HCT116 (cell line): Measurements from ENCODE around the gene TBX4. TPM values are rescaled to one million over a fixed set of nuclear protein-coding genes. Genes with fewer than 3 reads are reported as not detected.
"Not testable (repeated sequence)": the region's sequence is repeated elsewhere in the genome, so short reads cannot be mapped to it uniquely, and the experiment has no call there.

Source experiments
- ATAC-seq: fragments of 200-7000 bp; cut with Tn5 transposase; 2 replicates; pipeline ENCODE4 v1.9.1; 2020; ENCODE audit warnings: mild to moderate bottlenecking, moderate library complexity
- BruUV-seq: library from RNA; stranded (reverse); fragments of 400-500 nt; replicated peaks from 2 replicates; lab custom pipeline; 2021; lab: Mats Ljungman, UMichigan
- CTCF ChIA-PET: fragments of 300-600 bp; sonication (Branson Sonifier 250); formaldehyde crosslinking; loops from one replicate; lab custom pipeline; 2021; ENCODE audit warnings: antibody characterized with exemption; lab: Charles Lee
- POLR2A ChIA-PET: fragments of 300-600, 350-600 bp; sonication (Branson Sonifier 250); formaldehyde crosslinking; loops from one replicate; lab custom pipeline; 2021; ENCODE audit warnings: antibody characterized with exemption; lab: Charles Lee
- RAD21 ChIA-PET, 2 experiments: fragments of 300-600 bp; sonication (Branson Sonifier 250); formaldehyde crosslinking; loops; one replicate each; lab custom pipeline; 2023; ENCODE audit warnings: low total read pairs in 2 of 2; ENCODE audit not compliant: uncharacterized antibody in 2 of 2, unreplicated experiment in 2 of 2, low non-redundant PET in 1 of 2; lab: Charles Lee
- DNase-seq: peaks from one replicate; pipeline ENCODE4 v3.0.0-alpha.2; 2010; ENCODE audit warnings: low read depth, low spot score
- H2AFZ ChIP-seq: fragments of 200-600 bp; shearing (Covaris generic), sonication (generic); 2 replicates; pipeline ENCODE4 v1.6.1; 2017; ENCODE audit warnings: low read depth, mixed run types, mixed read lengths, antibody characterized with exemption, low read length; ENCODE audit not compliant: poor library complexity, severe bottlenecking
- H3K27ac ChIP-seq: 2 replicates; pipeline ENCODE4 v1.5.1; 2012; ENCODE audit warnings: low read depth, low read length
- H3K27me3 ChIP-seq: fragments of 200-600 bp; sonication (generic); 2 replicates; pipeline ENCODE4 v1.6.1; 2016; ENCODE audit warnings: mixed run types, low read length, mixed read lengths; ENCODE audit not compliant: insufficient read depth
- H3K36me3 ChIP-seq, 2 experiments: fragments of 200-500 bp in 1 of 2; fragments of 200-600 bp in 1 of 2; sonication (Bioruptor generic) in 1 of 2; sonication (generic) in 1 of 2; 2 replicates each; pipeline versions ENCODE4 v1.5.1 to v1.6.1; 2014 to 2016; ENCODE audit warnings: low read length in 2 of 2, inconsistent platforms in 1 of 2, mixed read lengths in 1 of 2, mixed run types in 1 of 2; ENCODE audit not compliant: insufficient read depth in 2 of 2, control insufficient read depth in 1 of 2
- H3K4me1 ChIP-seq, 2 experiments: fragments of 200-600 bp in 1 of 2; sonication (generic) in 1 of 2; 2 replicates each; pipeline versions ENCODE4 v1.5.1 to v1.6.1; 2012 to 2017; ENCODE audit warnings: low read length in 2 of 2, inconsistent platforms in 1 of 2, mild to moderate bottlenecking in 1 of 2, mixed read lengths in 1 of 2, mixed run types in 1 of 2, moderate library complexity in 1 of 2; ENCODE audit not compliant: insufficient read depth in 2 of 2, control insufficient read depth in 1 of 2
- H3K4me2 ChIP-seq: fragments of 200-600 bp; sonication (generic); 2 replicates; pipeline ENCODE4 v1.6.1; 2017; ENCODE audit warnings: mixed run types, low read length, mixed read lengths
- H3K4me3 ChIP-seq, 2 experiments: fragments of 200-600 bp in 1 of 2; sonication (generic) in 1 of 2; replicated peaks in 1 of 2; 2 replicates each; pipeline ENCODE4 v1.5.1; 2011 to 2016; ENCODE audit warnings: low read length in 2 of 2, control low read depth in 1 of 2, low read depth in 1 of 2, mild to moderate bottlenecking in 1 of 2, mixed read lengths in 1 of 2, mixed run types in 1 of 2
- H3K79me2 ChIP-seq: fragments of 200-600 bp; sonication (generic); 2 replicates; pipeline ENCODE4 v1.6.1; 2017; ENCODE audit warnings: mild to moderate bottlenecking, mixed run types, low read length, moderate library complexity, mixed read lengths; ENCODE audit not compliant: insufficient read depth
- H3K9ac ChIP-seq: fragments of 200-600 bp; sonication (generic); 2 replicates; pipeline ENCODE4 v1.6.1; 2016; ENCODE audit warnings: low read length, mixed read lengths
- H3K9me2 ChIP-seq: fragments of 200-600 bp; sonication (generic), shearing (Covaris generic); 2 replicates; pipeline ENCODE4 v1.6.1; 2017; ENCODE audit warnings: mixed run types, mild to moderate bottlenecking, moderate library complexity; ENCODE audit not compliant: insufficient read depth
- H3K9me3 ChIP-seq, 2 experiments: fragments of 200-500 bp in 1 of 2; fragments of 200-600 bp in 1 of 2; sonication (Bioruptor generic) in 1 of 2; sonication (generic) in 1 of 2; 2 replicates each; pipeline ENCODE4 v1.6.1; 2014 to 2017; ENCODE audit warnings: low read length in 2 of 2, mixed read lengths in 2 of 2, inconsistent platforms in 1 of 2, low read depth in 1 of 2, mild to moderate bottlenecking in 1 of 2, mixed run types in 1 of 2, moderate library complexity in 1 of 2; ENCODE audit not compliant: control insufficient read depth in 1 of 2, insufficient read depth in 1 of 2
- H4K20me1 ChIP-seq: fragments of 200-600 bp; sonication (generic), shearing (Covaris generic); 2 replicates; pipeline ENCODE4 v1.6.1; 2017; ENCODE audit warnings: mixed run types, mild to moderate bottlenecking, moderate library complexity; ENCODE audit not compliant: insufficient read depth
- CBX3 ChIP-seq: IDR thresholded peaks from 2 replicates; pipeline ENCODE4 v1.6.1; 2012; ENCODE audit warnings: low read depth
- EZH2phosphoT487 ChIP-seq: fragments of 200-600 bp; IDR thresholded peaks from 2 replicates; pipeline ENCODE4 v1.6.1; 2018; ENCODE audit warnings: antibody characterized with exemption, borderline replicate concordance
- JUND ChIP-seq: IDR thresholded peaks from 2 replicates; pipeline ENCODE4 v1.6.1; 2012
- SIN3A ChIP-seq: IDR thresholded peaks from 2 replicates; pipeline ENCODE4 v1.6.1; 2012; ENCODE audit warnings: low read depth
- SRF ChIP-seq: IDR thresholded peaks from 2 replicates; pipeline ENCODE4 v1.6.1; 2012; ENCODE audit warnings: low read depth
- intact Hi-C: fragments of 100-400 bp; cut with micrococcal nuclease; formaldehyde crosslinking; loops from 2 replicates; pipeline ENCODE4 v1.10.0; 2022
- total RNA-seq: library from RNA; stranded (reverse); gene quantifications from one replicate; pipeline ENCODE4 v1.2.1, GENCODE V29; 2021; ENCODE audit not compliant: unreplicated experiment
- TF ChIP-seq, protein P1 (sequence below): IDR thresholded peaks from 2 replicates; pipeline ENCODE4 v1.6.1; 2011; ENCODE audit warnings: mild to moderate bottlenecking, low read length, moderate library complexity; ENCODE audit not compliant: insufficient replicate concordance; ENCODE audit errors: extremely low read depth
- TF ChIP-seq, protein P2 (sequence below): IDR thresholded peaks from 2 replicates; pipeline ENCODE4 v1.6.1; 2012
- TF ChIP-seq, protein P3 (sequence below), 3 experiments: fragments of 200-600 bp in 1 of 3; sonication (generic) in 1 of 3; IDR thresholded peaks in 2 of 3; conservative IDR thresholded peaks in 1 of 3; 2 replicates each; pipeline ENCODE4 v1.5.1; 2012 to 2017; ENCODE audit warnings: low read depth in 2 of 3, low read length in 2 of 3, antibody characterized with exemption in 1 of 3, borderline replicate concordance in 1 of 3, control low read depth in 1 of 3, mild to moderate bottlenecking in 1 of 3, mixed read lengths in 1 of 3, mixed run types in 1 of 3, moderate library complexity in 1 of 3; ENCODE audit not compliant: insufficient read depth in 1 of 3

Gene TBX4
- total RNA-seq, 1 experiment from 2014 or later: 0.27 TPM

DNA sequence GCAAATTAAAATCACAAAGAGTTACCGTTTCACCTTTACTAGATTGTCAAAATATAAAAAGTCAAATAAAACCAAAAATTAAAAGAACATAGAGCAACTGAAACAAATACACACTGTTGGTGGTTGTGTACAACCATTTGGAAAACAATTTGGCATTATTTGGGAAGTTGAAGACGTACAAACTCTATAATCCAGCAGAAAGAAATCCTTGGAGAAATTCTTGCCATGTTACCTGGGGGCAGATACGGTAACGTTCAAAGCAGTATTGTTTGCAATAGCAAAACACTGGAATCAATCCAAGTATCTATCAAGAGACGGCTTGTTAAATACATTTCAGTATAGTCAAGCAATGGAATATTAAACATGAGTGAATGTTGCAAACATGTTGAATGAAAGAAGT lies 56.7 kb downstream of the TBX4 start:
- DNase-seq: no peak
- ChIA-PET POLR2A (interaction anchor here (2.3 kb wide), 1 partner anchor 13 kb away, joined by 10 read pairs; no protein-coding TSS in a partner anchor), CTCF (no interaction called here), RAD21 (no interaction called here)
- no peaks in the 10 kb centered on the region for H4K20me1 ChIP-seq
- TF ChIP-seq SIN3A (no peak), SRF (no peak), EZH2phosphoT487 (no peak), CBX3 (no peak), JUND (no peak)
- TF ChIP-seq, protein P1, sequence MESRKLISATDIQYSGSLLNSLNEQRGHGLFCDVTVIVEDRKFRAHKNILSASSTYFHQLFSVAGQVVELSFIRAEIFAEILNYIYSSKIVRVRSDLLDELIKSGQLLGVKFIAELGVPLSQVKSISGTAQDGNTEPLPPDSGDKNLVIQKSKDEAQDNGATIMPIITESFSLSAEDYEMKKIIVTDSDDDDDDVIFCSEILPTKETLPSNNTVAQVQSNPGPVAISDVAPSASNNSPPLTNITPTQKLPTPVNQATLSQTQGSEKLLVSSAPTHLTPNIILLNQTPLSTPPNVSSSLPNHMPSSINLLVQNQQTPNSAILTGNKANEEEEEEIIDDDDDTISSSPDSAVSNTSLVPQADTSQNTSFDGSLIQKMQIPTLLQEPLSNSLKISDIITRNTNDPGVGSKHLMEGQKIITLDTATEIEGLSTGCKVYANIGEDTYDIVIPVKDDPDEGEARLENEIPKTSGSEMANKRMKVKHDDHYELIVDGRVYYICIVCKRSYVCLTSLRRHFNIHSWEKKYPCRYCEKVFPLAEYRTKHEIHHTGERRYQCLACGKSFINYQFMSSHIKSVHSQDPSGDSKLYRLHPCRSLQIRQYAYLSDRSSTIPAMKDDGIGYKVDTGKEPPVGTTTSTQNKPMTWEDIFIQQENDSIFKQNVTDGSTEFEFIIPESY: no peak
- TF ChIP-seq, protein P2, sequence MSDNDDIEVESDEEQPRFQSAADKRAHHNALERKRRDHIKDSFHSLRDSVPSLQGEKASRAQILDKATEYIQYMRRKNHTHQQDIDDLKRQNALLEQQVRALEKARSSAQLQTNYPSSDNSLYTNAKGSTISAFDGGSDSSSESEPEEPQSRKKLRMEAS: no peak
- TF ChIP-seq, protein P3, sequence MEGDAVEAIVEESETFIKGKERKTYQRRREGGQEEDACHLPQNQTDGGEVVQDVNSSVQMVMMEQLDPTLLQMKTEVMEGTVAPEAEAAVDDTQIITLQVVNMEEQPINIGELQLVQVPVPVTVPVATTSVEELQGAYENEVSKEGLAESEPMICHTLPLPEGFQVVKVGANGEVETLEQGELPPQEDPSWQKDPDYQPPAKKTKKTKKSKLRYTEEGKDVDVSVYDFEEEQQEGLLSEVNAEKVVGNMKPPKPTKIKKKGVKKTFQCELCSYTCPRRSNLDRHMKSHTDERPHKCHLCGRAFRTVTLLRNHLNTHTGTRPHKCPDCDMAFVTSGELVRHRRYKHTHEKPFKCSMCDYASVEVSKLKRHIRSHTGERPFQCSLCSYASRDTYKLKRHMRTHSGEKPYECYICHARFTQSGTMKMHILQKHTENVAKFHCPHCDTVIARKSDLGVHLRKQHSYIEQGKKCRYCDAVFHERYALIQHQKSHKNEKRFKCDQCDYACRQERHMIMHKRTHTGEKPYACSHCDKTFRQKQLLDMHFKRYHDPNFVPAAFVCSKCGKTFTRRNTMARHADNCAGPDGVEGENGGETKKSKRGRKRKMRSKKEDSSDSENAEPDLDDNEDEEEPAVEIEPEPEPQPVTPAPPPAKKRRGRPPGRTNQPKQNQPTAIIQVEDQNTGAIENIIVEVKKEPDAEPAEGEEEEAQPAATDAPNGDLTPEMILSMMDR (IDR thresholded peaks at IDR 0.05 in 2 of 3, conservative IDR thresholded peaks at IDR 0.05 in 1 of 3; ENCODE audit: borderline replicate concordance in 1 of 3, insufficient read depth in 1 of 3, low read depth in 2 of 3, low read length in 2 of 3): no peak
- H3K4me3 ChIP-seq: no peak overlapping the region
- no peak overlapping the region for H2AFZ ChIP-seq
- H3K4me2 ChIP-seq: no peak overlapping the region
- no peaks in the 10 kb centered on the region for H3K27me3 ChIP-seq
- intact Hi-C loops: no loop called here
- H3K79me2 ChIP-seq: no peaks in the 10 kb centered on the region
- no peak overlapping the region for H3K27ac ChIP-seq
- no TSS peak for BruUV-seq
- H3K9me3 ChIP-seq: no peaks in the 10 kb centered on the region
- H3K9ac ChIP-seq: no peak overlapping the region
- H3K9me2 ChIP-seq: no peaks in the 10 kb centered on the region
- peaks cover 18 to 32% of the 10 kb centered on the region in 2 experiments for H3K4me1 ChIP-seq
- no peak for ATAC-seq
- H3K36me3 ChIP-seq: no peaks in the 10 kb centered on the region

DNA sequence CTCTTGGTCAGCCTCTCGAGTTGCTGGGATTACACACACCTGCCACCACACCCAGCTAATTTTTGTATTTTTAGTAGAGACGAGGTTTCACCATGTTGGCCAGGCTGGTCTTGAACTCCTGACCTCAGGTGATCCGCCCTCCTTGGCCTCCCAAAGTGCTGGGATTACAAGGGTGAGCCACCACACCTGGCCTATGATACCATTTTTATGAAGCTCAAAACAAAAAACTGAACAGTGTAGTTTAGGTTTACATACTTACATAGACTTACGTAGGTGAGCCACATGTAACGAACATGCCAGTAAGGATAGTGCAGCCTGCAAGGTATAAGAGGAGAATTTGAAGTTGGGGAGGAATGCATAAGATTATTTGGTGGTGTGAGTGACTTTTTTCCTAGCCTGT lies 57.2 kb downstream of the TBX4 start:
- POLR2A ChIA-PET: interaction anchor here (2.3 kb wide), 1 partner anchor 14 kb away, joined by 10 read pairs; no protein-coding TSS in a partner anchor
- BruUV-seq, H3K27me3 ChIP-seq, CTCF ChIA-PET, RAD21 ChIA-PET, H3K9me3 ChIP-seq, H3K9me2 ChIP-seq, H3K27ac ChIP-seq, H3K4me3 ChIP-seq, H3K9ac ChIP-seq, DNase-seq, H2AFZ ChIP-seq, H3K36me3 ChIP-seq, H3K79me2 ChIP-seq, H4K20me1 ChIP-seq, intact Hi-C loops, ATAC-seq, H3K4me2 ChIP-seq: not testable (repeated sequence)
- peaks cover 13 to 27% of the 10 kb centered on the region in 2 experiments for H3K4me1 ChIP-seq
